Measurements from ENCODE around the gene EFHD1.
"Not testable (repeated sequence)": the region's sequence is repeated elsewhere in the genome, so short reads cannot be mapped to it uniquely, and the experiment has no call there.

The EFHD1 gene

DNA sequence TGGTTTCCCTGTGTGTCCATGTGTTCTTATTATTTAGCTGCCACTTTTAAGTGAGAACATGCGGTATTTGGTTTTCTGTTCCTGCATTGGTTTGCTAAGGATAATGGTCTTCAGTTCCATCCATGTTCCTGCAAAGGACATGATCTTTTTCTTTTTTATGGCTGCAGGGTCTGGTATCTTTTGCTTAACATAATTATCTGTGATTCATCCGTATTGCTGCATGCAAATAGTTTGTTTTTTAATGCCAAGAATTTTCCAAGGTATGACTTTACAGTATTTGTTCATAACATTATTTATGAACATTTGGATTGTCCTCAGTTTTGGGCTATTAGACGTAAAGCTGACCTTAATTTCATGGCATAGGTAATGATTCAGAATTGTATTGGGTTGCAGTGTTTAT lies 81.6 kb downstream of the EFHD1 start:
- no peak overlapping the region for H3K4me3 ChIP-seq (ENCODE audit: low read depth, low read length)
- TF ChIP-seq, protein P1, sequence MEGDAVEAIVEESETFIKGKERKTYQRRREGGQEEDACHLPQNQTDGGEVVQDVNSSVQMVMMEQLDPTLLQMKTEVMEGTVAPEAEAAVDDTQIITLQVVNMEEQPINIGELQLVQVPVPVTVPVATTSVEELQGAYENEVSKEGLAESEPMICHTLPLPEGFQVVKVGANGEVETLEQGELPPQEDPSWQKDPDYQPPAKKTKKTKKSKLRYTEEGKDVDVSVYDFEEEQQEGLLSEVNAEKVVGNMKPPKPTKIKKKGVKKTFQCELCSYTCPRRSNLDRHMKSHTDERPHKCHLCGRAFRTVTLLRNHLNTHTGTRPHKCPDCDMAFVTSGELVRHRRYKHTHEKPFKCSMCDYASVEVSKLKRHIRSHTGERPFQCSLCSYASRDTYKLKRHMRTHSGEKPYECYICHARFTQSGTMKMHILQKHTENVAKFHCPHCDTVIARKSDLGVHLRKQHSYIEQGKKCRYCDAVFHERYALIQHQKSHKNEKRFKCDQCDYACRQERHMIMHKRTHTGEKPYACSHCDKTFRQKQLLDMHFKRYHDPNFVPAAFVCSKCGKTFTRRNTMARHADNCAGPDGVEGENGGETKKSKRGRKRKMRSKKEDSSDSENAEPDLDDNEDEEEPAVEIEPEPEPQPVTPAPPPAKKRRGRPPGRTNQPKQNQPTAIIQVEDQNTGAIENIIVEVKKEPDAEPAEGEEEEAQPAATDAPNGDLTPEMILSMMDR (IDR thresholded peaks at IDR 0.05; ENCODE audit: low read depth, low read length): no peak

DNA sequence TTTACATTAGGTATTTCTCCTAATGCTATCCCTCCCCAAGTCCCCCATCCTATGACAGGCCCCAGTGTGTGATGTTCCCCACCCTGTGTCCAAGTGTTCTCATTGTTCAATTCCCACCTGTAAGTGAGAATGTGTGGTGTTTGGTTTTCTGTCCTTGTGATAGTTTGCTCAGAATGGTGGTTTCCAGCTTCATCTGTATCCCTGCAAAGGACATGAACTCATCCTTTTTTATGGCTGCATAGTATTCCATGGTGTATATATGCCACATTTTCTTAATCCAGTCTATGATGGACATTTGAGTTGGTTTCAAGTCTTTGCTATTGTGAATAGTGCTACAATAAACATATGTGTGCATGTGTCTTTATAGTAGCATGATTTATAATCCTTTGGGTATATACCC lies 86.7 kb downstream of the EFHD1 start:
- not testable (repeated sequence) for H3K4me3 ChIP-seq (ENCODE audit: low read depth, low read length)

DNA sequence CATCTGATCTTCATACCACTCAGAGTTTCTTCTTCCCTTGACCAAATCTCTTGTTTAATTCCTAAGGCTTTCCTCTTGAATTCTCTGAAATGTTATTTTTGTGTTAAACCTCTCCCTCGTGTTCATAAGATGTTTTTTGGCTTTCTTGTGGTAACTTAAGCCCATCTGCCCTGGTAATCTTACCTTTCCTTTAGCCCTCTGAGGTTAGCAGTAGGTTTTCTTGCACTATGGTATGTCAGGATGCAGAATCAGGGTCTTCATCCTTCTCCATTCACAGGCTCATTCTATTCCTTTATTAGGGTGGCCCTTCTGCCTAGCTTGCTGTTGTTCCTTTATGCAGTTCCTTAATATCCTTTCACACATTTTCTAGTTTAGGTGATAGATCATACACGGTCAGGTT lies 87.9 kb downstream of the EFHD1 start:
- H3K4me3 ChIP-seq (ENCODE audit: low read depth, low read length): no peak overlapping the region
- TF ChIP-seq, protein P1 (IDR thresholded peaks at IDR 0.05; ENCODE audit: low read depth, low read length): no peak

DNA sequence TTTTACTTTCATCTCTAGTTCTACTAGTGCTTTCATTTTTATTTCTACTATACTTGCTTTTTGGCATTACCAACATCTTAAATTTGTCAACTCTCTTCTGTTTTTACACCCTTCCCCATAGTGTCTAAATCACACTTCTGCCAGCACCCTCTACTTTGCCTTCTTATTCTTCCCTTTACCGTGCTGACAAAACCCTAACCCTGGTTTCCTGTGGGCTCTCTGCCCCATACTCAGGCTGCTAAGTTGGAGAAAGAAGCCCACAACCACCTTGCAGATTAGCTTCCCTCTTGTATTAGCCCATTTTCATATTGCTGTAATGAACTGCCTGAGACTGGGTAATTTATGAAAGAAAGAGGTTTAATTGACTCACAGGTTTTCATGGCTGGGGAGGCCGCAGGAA lies 88.5 kb downstream of the EFHD1 start:
- TF ChIP-seq, protein P1 (IDR thresholded peaks at IDR 0.05; ENCODE audit: low read depth, low read length): no peak

DNA sequence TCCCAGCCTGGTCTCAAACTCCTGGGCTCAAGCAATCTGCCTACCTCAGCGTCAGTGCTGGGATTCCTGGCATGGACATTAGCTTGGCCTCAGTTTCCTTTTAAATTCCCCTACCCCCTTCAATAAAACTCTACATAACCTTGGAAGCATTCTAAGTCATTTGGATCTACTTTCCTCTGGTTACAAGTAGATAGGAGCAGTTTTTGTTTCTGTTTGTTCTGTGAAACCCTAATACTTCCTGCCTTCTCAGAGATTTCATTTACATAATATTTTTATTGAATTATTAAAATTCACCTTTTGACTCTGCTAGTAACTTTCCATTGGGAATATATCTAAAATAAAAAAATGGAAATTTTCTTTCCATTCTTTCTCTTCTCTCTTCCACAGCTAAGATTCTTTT lies 89.6 kb downstream of the EFHD1 start:
- TF ChIP-seq, protein P1 (IDR thresholded peaks at IDR 0.05; ENCODE audit: low read depth, low read length): no peak
- H3K4me3 ChIP-seq (ENCODE audit: low read depth, low read length): no peak overlapping the region

More for the DNA sequence above, 88.5 kb downstream of the EFHD1 start:
- no peak overlapping the region for H3K4me3 ChIP-seq (ENCODE audit: low read depth, low read length)

DNA sequence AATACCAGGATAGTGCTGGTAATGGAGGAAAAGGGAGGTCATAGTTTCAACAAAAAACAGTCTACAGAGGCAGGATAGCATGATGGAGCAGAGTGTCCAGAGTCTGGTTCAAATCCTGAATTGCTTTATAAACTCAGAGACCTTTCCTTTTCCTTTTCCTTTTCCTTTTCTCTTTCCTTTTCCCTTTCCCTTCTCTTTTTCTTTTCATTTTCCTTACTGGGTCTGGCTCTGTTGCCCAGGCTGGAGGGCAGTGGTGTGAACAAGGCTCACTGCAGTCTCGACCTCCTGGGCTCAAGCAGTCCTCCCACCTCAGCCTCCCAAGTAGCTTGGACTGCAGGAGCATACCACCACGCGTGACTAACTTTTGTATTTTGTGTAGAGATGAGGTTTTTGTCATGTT lies 95.4 kb downstream of the EFHD1 start:
- TF ChIP-seq, protein P1 (IDR thresholded peaks at IDR 0.05; ENCODE audit: low read depth, low read length): no peak
- H3K4me3 ChIP-seq (ENCODE audit: low read depth, low read length): no peak overlapping the region

DNA sequence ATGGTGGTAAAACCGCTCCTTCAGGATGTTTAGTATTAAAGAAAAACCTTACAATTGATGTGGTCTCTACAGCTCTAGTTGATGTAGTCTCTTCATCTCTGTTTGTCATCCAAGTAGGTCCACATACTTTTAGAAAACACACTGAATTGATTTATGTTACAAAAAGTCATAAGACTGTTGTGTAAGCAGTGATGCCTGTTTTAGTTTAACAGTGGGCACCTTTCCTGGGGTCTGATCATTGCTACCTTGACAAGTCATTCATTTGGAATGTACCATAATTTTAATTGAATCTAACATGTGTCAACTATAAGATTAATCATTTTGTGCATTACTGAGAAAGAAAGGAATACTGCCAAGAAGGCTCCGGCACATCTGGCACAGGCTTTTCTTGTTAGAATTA lies 98.1 kb downstream of the EFHD1 start:
- TF ChIP-seq, protein P1 (IDR thresholded peaks at IDR 0.05; ENCODE audit: low read depth, low read length): no peak
- no peak overlapping the region for H3K4me3 ChIP-seq (ENCODE audit: low read depth, low read length)
